Choroid plexus epithelial cell (primary cell): ENCODE measurements around the gene DUOXA1.

Experiments
- DNase-seq: peaks from one replicate; pipeline ENCODE4 v3.0.0-alpha.2; 2010; ENCODE audit warnings: low read depth
- H3K4me3 ChIP-seq: 2 replicates; pipeline ENCODE4 v1.5.1; 2011; ENCODE audit warnings: low read depth, mild to moderate bottlenecking, control low read depth, low read length, moderate library complexity
- TF ChIP-seq, protein P1 (sequence below): conservative IDR thresholded peaks from 2 replicates; pipeline ENCODE4 v1.5.1; 2011; ENCODE audit warnings: low read depth, mild to moderate bottlenecking, control low read depth, inconsistent platforms, low read length, moderate library complexity

DUOXA1 gene

DNA sequence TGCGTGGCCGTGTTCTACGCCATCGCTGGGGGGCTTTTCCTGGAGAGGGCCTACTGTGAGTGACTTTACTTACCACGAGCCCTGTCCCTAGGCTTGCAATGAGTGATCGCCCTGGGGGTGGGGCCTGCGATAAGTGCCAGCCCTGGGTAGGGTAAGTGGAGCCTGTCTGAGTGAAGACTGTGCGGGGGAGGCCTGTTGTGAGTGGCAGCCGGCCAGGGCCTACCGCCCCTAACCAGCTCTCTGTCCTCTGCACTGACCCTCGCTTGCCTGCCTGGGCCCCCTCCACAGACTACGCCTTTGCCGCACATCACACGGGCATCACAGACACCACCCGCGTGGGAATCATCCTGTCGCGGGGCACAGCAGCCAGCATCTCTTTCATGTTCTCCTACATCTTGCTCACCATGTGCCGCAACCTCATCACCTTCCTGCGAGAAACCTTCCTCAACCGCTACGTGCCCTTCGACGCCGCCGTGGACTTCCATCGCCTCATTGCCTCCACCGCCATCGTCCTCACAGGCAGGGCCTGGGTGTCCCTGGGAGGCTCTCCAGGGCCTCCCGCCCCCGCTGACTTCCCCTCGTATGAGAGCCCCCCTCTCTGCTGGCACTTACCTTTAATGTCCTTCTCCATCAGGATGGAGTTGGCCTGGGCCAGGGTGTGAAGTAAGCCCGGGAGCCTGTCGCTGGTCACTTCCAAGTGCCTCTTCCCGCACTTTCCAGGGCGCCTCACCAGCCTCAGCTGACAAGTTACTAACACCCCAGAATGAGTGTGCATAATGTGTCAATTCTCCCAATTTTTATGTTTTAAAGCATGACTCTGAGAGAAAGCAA, 22.5 kb upstream of the DUOXA1 start:
- DNase-seq: no peak
- TF ChIP-seq, protein P1, sequence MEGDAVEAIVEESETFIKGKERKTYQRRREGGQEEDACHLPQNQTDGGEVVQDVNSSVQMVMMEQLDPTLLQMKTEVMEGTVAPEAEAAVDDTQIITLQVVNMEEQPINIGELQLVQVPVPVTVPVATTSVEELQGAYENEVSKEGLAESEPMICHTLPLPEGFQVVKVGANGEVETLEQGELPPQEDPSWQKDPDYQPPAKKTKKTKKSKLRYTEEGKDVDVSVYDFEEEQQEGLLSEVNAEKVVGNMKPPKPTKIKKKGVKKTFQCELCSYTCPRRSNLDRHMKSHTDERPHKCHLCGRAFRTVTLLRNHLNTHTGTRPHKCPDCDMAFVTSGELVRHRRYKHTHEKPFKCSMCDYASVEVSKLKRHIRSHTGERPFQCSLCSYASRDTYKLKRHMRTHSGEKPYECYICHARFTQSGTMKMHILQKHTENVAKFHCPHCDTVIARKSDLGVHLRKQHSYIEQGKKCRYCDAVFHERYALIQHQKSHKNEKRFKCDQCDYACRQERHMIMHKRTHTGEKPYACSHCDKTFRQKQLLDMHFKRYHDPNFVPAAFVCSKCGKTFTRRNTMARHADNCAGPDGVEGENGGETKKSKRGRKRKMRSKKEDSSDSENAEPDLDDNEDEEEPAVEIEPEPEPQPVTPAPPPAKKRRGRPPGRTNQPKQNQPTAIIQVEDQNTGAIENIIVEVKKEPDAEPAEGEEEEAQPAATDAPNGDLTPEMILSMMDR: no peak
- no peak overlapping the region for H3K4me3 ChIP-seq

DNA sequence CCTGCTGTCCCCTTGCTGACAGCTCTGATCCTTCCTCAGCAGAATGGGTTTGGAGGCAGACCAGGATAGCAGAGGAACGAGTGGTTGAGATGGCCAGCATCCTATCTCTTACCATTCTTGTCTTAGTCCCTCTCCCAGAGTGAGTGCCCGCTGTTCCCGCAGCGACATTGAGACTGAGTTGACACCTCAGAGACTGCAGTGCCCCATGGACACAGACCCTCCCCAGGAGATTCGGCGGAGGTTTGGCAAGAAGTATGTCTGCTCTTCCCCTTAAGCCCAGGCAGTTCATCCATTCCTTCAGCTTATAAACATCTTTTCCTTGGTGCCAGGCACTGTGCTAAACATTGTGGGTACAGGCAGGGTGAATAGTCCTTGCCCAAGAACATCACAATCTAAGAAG, 21.3 kb upstream of the DUOXA1 start:
- DNase-seq: no peak
- TF ChIP-seq, protein P1: no peak
- no peak overlapping the region for H3K4me3 ChIP-seq

DNA sequence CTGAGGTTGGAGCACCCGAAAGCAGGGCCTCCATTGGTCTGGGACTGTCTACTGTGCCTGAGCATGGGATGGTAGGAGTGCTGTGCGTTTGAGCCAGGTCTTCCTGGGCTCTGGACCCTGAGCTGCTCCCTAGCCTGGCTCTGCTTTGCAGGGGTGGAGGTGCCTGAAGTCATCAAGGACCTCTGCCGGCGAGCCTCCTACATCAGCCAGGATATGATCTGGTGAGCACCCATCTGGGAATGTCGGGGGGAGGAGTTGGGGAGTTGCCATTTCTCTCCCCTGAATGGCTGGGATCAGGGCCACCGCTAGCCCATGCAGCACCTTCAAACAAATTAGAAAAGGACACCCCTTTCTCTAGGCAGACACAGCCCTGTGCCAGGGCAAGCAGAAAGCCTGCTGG, 20.8 kb upstream of the DUOXA1 start:
- no peak for DNase-seq
- no peak overlapping the region for H3K4me3 ChIP-seq
- TF ChIP-seq, protein P1: no peak

DNA sequence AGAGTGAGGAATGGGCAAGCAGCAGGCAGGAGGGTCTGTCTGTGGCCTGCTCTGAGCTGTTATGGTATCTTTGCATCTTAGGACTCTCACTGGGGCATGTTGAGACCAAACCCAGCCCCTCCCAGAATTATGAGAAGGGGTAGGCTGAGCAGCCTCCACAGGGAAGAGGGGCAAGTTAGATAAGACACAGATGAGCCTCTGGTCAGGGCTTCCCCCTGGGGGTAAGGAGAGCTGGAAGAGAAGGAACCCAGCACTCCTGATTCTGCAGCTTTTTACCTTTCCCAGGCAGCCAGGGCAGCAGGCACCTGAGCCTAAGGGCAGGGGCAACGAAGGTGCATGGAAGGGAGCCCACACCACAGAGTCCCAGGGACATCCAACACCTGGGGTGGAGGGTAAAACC, 19.4 kb upstream of the DUOXA1 start:
- no peak overlapping the region for H3K4me3 ChIP-seq
- DNase-seq: no peak
- TF ChIP-seq, protein P1: no peak

DNA sequence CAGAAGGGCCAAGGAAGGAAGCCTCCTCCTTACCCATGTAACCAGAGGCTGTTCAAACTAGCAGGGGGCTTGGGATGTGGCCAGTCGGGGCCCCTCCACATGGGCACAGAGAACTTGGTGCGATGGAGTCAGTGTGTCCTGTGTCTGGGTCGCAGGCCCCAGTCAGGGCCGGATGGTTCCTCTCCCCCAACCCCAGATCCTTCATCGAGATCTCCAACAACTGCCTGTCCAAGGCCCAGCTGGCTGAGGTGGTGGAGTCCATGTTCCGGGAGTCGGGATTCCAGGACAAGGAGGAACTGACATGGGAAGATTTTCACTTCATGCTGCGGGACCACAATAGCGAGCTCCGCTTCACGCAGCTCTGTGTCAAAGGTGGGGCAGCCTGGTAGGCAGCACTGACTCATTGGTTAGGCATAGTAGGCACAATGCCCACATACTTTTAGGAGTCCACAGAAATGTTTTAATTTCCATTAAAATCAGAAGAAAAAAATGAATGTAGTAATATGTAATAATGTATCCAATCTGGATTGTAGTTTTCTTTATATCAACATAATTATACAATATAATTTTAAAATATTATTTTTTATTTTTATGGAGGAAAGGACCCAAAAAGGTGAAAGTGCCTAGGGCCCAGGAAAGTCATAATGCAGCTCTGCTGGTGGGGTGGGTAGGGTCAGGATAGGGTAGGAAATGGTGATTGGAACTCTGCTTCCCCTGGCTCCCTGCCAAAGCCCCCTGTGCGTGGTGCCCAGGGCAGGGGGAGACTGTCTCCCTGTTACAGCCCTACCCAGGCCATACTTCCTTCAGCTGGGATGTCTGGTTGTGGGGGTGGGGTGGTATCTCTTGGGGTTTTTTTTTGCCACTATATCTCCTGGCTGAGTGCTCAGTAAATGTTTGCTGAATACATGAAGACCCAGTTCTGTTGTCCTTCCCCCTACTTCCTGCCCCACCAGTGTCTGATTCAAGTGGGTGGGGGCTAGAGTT, 18.7 kb upstream of the DUOXA1 start:
- TF ChIP-seq, protein P1: no peak
- no peak for DNase-seq
- H3K4me3 ChIP-seq: no peak overlapping the region

DNA sequence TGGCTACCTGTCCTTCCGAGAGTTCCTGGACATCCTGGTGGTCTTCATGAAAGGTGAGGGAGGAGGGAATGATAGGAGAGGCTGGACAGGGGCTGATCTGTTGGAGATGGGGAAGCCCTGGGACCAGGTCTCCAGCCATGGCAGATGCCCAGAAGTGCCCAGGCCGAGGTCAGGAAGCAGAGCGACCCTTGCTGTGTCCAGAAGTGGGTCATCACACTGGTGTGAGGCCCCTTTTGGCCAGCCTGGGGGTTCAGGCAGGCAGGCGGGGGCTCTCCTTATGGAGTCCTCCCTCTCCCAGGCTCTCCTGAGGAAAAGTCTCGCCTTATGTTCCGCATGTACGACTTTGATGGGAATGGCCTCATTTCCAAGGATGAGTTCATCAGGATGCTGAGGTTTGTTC, 17.9 kb upstream of the DUOXA1 start:
- DNase-seq: no peak
- TF ChIP-seq, protein P1: no peak
- H3K4me3 ChIP-seq: no peak overlapping the region
